ENCODE results near the gene OXSR1.

Gene OXSR1

DNA sequence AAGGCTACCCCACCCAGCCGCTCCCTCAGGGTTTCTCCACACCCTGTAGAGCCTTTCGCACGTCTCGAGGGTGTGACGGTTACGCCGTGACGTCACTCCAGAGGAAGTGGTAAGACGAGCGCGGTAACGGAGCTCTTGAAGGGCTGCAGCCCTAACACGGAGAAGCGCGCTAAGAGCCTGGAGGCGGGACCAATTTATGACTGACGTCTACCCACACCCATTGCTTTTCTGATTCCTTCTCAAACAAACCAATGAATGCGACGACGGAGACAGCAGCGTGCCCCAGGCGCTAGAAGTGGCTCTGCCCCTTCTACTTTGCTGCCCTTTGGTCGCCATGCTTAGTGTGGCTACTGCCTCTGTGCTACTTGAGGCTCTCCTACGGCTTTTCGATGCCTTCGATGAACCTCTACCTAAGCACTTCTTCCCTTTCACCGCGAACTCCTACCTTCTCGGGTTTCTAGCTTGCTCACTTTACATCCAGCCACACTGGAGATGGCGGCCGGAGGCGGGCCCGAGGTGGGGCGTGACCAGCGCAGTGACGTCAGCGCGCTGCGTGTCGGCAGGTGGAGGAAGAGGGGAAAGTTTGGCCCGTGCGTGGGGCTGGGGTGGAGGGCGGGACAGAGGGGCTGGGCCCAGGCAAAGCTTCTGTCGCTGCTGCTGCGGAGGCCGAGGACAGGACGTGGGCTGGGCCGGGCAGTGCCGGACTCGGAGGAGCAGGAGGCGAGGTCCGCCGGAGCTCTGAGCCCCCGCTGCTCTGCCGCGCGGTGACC is at the start of gene OXSR1:
Gene OXSR1 (plus strand): TSS at position 586 of the 770 bp plus-strand sequence. CDS start 340 bp downstream, outside the sequence.
- peak; percentile 100 for DNase-seq (ENCODE audit: low spot score)

DNA sequence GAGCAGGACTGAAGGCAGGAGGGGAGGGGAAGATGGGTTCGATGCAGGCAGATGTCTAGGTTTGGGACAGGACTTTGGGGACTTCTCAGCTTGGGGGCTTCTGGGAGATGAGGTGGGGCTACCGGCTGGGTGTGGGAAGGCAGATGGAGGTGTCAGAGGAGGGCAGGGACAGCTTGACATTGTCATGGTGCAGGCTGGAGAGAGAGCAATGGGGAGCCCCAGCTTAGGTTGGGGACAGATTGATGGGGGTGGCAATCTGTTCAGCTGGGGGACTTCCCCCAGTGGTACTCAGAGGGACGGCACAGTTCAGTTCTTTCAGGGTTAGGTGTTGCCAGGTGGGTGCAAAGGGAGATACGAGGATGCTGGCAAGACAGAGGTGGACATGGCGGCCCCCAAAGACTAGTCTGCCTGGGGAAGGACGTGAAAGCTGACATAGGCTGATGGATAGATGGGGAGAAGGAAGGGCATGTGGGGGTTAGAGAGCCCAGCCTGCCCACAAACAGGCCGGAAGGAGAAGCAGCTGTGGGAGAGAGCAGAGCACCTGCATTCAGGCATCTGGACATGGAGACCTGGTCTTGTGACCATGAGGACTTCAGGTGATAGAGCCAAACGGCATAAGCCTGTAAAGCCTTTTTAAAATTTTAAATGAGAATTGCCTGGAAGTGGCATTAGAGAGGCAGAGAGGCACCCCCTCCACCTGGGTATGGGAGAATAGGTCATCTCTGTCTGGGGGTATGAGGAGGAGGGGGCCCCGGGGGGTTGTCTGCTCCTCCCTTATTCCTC is 49.5 kb upstream of the OXSR1 start:
- DNase-seq (ENCODE audit: low spot score) = no peak

DNA sequence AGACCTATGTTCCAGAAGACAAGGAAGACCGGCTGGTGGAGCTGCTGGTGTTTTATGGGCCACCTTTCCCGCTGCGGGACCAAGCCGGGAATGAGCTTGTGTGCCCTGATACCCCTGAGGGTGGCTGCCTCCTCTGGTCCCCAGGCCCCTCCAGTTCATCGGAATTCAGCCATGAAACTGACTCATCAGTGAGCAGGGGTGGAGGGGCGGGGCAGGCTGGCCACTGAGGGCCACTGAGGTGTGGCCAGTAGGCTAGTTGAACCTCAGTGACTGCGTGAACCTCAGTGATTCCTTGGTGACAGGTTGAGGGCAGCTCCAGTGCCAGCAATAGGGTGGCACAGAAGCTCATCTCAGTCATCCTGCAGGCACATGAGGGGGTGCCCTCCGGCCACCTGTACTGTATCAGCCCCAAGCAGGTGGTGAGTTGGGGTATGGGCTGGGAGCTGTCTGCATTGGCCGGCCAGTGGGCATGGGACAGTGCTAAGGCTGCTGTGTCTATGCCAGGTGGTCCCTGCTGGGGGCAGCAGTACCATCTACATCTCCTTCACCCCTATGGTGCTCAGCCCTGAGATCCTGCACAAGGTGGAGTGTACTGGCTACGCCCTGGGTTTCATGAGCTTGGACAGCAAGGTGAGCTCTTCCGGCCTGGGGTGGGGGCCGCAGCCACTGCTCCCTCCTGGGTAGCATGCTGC is 48.7 kb upstream of the OXSR1 start:
- DNase-seq (ENCODE audit: low spot score) = no peak

DNA sequence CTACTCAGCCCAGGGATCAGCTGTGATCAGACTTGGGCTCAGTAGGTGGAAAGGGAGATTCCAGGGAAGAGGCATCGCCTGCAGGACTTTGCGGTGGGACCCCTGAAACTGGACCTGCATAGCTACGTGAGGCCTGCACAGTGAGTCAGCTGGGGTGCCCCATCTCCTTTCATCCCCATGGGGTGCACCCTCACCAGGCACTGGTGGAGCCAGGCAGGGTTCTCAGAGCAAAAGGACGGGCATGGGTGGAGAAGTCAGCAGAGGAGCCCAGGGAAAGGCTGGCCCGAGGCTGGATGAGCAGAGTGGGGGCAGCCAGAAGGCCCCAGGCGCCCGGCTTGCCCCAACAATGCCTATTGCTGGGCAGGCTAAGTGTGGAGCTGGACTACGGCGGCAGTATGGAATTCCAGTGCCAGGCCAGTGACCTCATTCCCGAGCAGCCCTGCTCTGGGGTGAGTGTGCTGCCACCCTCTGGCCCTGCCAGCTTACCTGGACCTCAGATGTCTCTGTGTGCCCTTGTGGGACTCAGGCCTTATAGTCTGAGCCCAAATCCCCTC is 48.1 kb upstream of the OXSR1 start:
- no peak for DNase-seq (ENCODE audit: low spot score)

DNA sequence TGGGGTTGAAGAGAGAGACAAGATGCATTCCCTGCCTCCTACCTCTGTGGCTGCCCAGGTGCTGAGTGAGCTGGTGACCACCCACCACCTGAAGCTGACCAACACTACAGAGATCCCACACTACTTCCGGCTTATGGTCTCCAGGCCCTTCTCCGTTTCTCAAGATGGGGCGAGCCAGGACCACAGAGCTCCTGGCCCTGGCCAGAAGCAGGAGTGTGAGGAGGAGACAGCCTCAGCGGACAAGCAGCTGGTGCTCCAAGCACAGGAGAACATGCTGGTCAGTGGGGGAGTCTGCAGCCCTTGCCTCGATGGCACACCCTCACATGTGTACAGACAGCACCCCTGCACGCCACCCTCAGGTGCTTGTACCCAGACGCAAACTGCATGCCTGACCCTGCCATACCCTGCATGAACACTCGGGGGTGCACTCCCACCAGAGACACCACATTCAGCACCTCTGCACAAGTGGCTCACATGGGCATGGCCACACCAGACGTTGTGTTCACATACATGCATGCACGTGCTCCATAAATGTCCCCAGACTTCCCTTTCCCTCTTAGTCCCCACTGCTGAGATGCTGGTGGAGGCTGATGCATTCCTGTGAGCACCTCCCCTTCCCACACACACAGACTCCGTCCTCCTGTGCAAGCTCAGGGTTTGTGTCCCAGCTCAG is 47.5 kb upstream of the OXSR1 start:
- DNase-seq (ENCODE audit: low spot score) = peak; percentile 66

DNA sequence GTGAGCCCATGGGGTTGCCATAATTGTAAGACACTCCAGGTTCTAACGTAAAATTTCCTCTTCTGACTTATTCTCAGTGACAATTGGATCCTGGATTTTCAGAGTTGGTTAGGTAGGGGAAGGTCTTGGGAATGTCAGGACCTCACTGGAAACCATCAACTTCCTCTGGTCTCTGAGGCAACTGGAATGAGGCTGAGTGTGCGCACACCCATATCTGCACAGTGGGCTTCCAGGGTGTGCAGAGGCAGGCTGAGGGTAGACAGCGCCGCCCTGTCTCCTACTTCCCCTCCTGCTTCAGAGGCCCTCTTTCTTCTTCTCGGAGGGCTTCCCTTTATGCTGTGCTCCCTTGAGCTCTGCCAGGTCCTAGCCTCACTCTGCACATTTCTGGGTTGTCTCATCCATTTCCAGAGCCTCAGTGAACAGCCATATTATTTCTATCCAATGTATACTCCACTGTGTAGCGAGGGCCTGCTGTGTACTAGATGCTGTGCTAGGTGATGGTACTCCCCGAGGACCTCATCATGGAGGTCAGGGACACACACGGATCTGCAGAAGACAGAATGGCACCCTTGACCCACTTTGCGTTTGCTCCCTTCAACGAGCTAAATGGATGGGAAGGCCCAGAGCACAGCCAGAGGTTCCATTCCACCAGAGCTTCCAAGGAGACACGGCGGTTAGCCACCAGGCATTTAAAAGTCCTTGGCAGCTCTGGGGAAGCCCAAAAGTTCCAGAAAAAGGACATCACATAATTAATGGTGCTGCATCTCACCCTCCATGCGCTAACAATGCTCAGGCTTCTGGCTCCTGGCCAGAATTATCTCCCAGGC is 46.7 kb upstream of the OXSR1 start:
- no peak for DNase-seq (ENCODE audit: low spot score)

DNA sequence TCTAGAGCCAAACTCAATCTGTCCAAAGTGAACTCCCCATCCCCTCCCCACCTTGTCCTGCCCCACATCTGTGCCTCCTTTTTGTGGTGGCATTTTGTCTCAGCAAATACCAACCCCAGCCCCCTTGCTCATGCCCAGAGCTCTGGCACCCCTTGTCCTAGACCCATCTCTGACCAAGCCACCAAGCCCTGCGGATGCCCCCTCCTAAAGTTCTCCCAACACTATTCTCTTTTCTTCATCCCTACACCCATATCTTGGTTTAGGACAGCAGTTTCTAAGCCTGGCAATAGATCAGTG is 46.1 kb upstream of the OXSR1 start:
- no peak for DNase-seq (ENCODE audit: low spot score)

DNA sequence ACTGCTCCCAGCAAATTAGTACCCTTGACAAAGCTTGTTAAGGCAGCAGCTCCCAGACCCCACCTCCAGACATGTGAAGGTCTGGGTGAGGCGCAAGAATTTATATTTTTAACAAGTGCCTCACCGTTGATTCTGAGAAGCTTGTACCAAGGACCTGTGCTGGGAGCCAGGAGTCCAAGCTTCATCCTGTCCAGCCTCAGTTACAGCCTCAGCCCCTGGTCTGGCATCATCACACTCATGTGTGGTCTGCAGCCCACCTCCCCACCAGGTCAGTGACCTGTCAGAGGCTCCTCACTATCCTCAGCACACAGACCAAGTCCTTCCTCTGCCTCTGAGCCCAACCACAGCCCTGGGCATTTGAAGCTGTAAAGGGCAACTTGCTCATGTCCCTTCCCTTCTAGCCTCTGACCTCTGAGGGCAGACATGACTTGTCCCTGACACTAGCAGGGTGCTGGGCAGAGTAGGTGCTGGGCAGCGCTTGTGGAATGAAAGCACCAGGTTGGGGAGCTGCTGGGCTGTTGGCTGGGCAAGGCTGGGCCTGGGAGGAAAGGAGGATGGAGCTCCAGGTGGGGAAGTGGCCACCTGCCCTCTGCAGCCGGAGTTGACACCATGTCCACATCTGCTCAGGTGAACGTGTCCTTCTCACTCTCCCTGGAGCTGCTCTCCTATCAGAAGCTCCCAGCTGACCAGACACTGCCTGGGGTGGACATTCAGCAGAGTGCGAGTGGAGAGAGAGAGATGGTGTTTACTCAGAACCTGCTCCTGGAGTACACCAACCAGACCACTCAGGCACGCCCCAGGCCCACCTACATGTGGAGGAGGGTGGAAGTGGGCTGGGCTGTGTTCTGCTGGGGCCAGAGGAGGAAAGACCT is 45.3 kb upstream of the OXSR1 start:
- DNase-seq (ENCODE audit: low spot score) = no peak

DNA sequence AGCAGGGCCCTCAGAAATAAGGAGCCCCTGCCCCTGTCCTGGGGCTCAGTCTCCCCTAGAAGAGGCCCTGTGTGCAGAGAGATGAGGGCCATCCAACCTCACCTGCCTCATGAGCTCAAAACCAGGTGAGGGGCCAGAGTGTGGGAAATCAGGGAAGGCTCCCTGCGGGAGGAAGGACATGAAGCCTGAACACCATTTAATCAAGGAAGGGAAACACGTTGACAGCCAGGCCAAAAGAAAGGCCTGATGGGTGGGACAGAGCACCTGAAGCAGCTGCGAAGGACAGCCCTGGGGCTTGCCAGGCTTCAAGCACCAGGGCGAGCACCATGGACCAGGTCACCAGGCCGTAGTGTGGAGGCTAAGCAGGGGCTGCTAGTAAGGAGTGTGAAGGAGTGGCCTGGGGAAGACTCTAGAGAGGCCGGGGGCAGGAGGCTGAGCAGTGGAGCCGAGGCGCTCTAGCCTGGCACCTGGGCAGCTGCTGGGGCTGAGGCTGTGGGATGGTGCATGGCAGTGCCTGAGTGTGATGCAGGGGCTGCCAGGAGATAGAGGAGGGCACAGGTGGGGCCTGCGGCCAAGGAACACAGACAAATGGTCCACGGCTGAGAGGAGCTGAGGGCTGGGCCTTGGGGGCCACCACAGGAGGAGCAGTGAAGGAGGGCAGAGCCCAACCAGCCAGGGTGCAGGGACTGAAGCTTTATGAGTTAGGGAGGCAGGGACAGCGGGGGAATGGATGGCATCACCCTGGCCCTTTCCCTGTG is 44.5 kb upstream of the OXSR1 start:
- DNase-seq (ENCODE audit: low spot score) = no peak

DNA sequence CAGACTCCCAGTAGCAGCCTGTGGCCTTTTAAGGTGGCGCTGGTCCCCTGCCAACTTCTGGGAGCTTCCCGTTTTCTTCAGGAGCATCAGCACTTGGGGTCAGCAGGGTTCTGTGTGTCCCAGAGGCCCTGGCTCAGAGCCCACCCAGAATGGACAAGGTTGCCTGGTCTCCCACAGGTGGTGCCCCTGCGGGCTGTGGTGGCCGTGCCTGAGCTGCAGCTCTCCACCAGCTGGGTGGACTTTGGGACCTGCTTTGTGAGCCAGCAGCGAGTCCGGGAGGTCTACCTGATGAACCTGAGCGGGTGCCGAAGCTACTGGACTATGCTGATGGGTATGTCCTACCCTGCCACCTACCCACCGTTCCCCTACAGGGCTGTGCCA is 43.9 kb upstream of the OXSR1 start:
- DNase-seq (ENCODE audit: low spot score) = no peak

DNA sequence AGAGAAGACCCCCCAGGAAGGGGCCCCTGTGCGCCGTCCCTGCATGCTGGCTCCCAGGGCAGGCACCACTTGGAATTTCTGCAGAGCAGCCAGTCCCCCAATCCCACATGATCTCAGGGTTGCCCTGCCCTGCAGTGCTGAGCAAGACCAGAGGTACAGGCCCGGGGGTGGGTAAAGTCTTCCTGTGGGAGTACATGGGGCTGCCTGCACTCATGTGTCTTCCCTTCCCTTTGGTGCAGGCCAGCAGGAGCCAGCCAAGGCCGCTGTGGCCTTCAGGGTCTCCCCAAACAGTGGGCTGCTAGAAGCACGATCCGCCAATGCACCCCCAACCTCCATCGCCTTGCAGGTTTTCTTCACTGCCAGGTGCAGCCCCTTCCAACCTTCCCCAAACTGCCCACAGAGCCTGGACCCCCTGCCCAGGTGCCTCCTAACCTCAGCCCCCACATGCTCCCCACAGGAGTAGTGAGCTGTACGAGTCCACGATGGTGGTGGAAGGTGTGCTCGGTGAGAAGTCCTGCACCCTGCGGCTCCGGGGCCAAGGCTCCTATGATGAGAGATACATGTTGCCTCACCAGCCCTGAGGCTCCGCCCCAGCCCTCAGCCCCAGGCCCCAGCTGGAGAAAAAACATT is 43.4 kb upstream of the OXSR1 start:
- DNase-seq (ENCODE audit: low spot score) = no peak

DNA sequence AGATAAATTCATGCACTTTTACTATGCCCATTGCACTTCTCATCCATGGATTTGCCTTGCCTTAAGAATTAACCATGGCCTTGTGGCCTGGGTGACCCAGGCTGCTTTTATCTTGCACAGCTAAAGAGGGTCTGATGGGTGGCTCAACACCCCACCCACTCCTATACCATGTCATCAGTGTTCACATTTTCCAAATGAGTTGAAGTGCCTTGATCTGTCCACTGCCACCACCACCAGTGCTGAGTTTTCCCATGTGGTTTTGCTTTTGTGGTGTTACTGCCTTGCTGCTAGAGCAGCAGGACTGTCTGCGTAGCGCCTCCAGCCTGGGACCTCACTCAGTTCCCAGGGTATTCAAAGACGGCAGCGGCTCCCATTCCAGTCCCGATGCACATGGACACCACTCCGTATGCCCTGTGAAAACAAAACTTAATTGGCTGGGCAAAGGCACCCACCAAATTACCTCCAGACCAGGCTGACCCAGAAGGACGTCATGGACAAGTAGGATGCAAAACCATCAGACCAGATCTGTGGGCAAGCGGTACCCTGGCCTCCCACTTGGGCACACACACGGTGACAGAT is 42.5 kb upstream of the OXSR1 start:
- no peak for DNase-seq (ENCODE audit: low spot score)

DNA sequence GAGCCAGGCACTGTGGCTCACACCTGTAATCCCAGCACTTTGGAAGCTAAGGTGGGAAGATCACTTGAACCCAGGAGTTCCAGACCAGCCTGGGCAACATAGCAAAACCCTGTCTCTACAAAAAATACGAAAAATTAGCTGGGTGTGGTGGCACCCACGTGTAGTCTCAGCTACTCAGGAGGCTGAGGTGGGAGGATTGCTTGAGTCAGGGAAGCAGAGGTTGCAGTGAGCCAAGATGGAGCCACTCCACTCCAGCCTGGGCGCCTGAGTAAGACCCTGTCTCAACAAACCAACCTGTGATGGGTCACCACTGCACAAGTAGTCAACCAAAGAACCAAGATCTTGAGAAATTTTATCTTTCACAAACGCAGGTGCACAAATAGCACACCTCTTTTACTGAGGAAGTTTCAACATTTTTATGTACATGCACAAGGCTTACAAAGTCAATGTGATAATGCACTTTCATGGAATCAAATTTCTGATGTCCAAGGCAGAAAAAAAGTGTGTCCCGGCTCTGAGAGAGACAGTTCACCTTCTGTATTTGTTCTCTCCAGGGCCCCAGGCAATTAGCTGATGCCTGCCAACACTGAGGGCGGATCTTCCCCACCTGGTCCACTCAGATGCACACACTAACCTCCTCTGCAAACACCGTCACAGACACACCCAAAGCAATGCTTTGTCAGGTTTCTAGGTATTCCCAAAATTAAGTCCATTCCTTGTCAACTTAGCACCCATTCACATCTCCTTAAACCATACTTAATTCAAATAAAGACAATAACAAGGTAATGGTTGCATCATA is 40.8 kb upstream of the OXSR1 start:
- no peak for DNase-seq (ENCODE audit: low spot score)

DNA sequence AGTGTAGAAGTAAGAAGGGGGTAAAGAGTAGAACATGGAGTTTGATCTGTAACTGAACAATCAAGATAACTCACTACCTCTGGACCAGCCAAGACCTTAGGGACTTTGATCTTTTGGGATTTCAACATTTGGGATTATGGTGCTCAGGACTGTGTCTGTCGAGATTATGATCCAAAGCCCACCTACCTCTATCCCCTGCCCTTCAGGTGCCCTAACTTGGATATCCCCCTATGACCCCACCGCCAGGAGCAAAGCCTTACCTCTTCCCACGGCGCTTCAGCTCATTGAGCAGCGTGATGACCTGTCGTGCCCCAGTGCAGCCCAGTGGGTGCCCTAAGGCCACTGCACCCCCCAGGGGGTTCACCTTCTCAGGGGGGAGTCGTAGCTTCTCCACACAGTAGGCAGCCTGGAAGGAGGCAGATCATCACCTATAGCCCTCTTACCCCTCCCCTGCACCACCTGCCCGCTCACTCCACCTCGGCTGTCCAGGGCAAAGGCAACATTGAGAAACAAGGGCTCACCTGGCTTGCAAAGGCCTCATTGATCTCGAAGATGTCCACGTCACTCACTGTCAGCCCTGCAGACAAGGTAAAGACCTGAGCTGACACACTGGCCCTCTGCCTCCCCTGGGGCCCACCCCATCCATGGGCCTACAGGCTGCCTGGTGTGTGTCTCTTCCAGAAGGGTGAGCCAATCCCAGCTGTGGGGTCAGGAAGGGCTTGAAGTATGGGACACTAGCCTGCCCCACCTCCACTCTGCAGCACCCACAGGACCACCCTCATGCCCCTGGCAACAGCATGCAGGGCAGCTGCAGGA is 39.8 kb upstream of the OXSR1 start:
- no peak for DNase-seq (ENCODE audit: low spot score)

DNA sequence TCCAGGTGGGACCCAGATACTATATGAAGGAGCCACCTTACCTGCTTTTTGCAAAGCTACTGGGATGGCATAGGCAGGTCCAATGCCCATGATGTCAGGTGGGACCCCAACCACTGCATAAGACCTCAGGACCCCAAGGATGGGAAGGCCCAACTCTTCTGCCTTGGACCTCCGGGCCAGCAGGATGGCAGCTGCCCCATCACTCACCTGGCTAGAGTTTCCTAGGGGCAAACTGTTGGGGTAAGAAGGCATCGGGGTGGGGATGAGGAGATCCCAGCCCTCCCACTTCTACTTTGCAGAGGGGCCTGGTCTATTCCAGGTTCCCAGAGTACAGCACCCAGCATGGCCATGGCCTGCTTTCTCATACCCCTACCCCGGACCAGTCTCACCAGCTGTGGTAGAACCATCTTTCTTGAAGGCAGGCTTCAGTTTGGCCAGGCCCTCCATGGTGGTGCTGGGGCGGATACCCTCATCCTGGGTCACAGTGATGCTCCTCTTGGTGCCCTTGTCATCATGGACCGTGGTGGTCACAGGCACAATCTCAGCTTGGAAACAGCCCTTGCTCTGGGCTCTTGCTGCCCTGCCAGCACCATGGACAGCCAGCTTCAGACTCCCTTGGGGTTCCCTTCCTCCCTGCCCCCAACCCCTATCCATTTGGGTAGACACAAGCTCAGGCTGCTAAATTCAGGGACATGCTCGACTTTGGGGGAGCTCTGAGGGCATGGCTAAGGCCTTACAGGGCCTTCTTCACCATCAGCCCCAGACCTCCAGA is 39.0 kb upstream of the OXSR1 start:
- no peak for DNase-seq (ENCODE audit: low spot score)

DNA sequence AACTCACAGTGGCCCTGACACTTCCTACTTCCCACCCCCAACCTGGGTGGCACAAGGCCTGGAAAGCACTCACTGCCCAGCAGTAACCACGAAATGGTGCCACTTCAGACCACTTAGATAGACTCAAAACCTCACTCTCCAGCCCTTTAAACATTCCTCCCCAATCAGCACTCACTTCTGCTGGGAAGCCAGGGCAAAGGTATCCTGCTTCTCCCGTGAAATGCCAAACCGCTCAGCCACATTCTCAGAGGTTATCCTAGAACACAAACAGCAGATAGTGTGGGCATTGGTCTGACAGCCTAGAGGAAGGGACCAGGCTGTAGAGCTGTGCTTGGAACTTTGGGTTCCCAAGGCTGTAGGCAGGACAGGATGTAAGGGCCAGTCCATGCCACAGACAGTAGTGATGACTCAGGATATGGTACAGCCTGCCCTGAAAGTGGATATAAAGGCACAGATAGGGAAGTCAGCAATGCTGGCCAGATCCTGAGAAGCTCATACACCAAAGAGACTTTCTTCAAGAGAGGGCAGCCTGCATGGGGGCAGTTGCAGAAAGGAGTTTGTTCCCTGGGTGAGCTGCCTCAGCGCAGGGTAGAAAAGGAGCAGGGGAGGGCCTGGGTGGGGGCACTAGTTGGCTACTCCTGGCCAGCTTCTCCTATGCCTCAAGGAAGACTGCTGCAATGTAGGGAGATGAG is 37.6 kb upstream of the OXSR1 start:
- no peak for DNase-seq (ENCODE audit: low spot score)

Data from hematopoietic multipotent progenitor cell treated with erythropoietin and hydrocortisone succinate and interleukin-3 and kit ligand, for 15 days (in vitro differentiated cells).